GM18870 (cell line): ENCODE results near the gene STARD13.
A peak's percentile ranks its signal among the peaks of the same experiment; 100 is the strongest.

ENCODE experiments used
- ATAC-seq: cut with Tn5 transposase; IDR thresholded peaks from one replicate; pipeline ENCODE4 v1.9.1; 2021; ENCODE audit warnings: moderate library complexity; ENCODE audit not compliant: unreplicated experiment

STARD13 gene

GRCh38 chr13:33285420-33286124 is at the start of gene STARD13:
Gene STARD13, minus strand, starts transcription at chr13:33285755. Its CDS starts 117 bp downstream, at chr13:33285638.
- ATAC-seq: peak; percentile 67

DNA sequence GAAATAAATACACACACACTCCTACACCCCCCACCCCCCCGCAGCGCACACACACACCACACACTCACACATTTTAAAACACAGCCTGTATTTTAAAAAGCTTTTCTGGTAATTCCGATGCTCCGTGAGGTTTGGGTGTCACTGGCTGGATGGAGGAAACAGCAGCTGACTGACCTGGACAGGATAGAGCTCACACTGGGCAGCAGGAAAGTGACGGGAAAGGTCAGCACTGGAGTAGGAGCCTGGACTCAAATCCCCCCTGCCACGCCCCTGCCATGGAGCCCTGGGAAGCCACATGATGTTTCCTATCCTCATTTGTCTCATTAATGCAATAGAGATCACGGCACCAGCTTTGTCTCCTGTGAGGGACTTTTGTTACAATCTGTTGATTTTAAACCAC is 49.3 kb upstream of the STARD13 start:
- no peak for ATAC-seq

- ATAC-seq: no peak
These were observed 46.4 kb upstream of the STARD13 start for GRCh38 chr13:33331962-33332361.

GRCh38 chr13:33330483-33330882 is 44.9 kb upstream of the STARD13 start:
- no peak for ATAC-seq

DNA sequence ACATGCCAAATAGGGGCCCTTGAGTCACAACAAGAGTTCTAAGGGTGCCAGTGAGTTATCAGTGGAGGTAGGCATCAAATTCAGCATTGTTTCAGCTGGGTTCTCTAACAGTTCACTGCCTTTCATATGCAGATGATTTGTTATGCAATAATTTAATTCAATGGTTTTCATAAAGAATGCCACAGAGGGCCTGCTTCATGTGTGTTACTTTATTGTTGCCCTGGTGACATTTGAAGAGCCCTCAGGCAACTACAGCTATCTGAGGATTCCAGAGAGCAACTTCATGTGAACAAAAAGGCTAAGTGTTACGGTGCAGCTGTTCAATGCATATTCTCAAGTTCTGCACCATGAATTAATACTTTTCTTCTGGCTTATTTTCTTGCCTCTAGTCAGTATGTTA is 43.1 kb upstream of the STARD13 start:
- ATAC-seq: no peak

- ATAC-seq: no peak
These were observed 41.2 kb upstream of the STARD13 start for GRCh38 chr13:33326723-33327122.

GRCh38 chr13:33326246-33326645 is 40.7 kb upstream of the STARD13 start:
- ATAC-seq: no peak

- no peak for ATAC-seq
These were observed 38.4 kb upstream of the STARD13 start for GRCh38 chr13:33323801-33324510.

DNA sequence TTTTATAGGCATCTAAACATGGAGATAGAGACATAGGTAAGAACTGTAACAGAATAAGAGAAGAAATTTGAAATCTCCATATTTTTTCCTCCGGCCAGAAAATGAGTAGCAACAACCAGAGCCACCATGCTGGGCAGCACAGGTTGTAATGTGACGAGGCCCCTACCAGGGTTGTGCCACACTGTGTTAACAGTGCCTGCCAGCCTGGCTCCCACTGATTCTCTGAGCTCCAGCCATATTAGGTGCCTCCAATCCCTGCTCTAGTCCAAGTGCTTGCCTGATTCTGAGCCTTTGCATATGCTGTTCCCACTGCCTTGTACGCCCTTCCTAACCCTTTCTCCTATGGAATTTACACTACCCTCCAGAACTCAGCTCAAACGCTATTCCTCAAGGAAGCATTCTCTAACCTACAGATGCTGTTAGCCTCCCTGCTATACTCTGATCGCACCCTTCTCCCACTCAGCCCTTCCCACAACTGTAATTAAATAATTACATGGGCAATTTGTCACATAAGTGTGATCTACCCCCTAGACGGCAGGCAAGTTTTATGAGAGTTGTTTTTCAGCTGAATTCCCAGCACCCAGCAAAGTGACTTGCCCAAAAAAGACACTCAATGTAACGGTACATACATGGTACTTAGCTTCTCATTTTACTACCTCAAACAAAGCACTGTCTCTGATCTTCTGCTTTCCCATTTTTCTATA is 37.6 kb upstream of the STARD13 start:
- no peak for ATAC-seq

DNA sequence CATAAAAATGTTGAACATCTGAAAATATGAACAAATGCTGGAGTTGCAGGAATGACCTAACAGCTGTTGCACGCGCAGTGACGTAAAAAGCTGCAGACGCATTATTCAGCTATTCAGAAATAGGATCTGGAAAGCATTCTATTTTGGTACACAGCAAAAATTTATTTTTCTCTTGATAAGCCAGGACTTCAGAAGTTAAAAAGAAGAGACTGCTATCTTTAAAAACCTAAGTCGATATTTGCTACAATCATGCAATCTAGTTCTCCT is 36.9 kb upstream of the STARD13 start:
- no peak for ATAC-seq

DNA sequence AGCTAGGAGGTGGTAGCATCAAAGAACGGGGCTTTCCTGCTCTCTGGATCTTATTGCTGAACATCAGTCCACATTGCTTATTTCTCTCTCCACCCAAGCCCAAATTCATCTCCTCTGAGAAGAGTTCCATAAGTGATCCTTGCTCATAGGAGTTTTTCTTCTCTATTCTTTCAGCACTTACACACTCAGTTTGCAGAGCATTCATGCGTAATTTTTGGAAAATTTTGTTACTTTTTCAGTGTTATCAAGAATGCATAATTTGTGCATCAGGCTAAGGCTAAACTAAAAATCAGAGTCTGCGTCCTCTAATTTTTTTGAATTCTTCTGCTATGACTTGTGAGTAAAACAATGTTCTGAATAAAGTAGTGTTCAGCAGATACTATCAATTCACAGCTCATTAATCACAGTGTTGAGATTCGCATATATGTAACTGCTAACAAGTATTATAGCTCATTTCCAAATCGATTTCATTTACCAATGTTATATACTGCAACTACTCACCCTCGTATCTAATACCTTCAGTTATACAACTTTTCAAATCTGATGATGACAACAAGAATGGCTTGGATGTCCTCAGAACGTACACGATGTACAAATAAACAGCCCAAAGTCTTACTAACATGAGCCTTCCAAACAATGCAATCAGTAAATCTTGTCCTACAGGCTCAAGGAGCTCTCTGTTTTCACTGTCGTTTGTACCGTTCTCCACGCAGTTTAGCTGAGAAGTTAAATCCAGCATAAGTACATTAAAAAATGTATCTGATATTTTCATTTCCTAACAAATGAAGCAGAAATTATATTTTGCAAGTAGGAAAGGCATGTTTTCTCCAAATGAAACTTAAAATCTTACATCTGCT is 36.4 kb upstream of the STARD13 start:
- no peak for ATAC-seq

DNA sequence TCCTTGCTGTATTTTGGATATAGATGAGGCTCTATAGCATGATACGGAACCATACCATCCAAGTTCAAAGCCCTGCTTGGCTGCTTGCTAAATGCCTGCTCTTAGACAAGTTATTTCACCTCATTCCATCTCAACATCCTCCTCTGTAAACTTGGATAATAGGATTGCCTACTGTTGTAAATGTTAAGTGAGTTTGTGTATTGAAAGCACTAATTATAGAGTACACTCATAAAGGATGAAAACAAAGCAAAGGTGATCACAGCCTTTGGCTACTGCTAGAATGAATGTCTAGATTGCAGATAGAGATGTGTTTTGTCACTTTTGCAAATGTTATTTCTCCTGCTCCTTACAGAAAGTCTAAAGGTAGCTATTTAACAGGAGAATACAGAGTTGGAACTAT is 34.3 kb upstream of the STARD13 start:
- no peak for ATAC-seq

DNA sequence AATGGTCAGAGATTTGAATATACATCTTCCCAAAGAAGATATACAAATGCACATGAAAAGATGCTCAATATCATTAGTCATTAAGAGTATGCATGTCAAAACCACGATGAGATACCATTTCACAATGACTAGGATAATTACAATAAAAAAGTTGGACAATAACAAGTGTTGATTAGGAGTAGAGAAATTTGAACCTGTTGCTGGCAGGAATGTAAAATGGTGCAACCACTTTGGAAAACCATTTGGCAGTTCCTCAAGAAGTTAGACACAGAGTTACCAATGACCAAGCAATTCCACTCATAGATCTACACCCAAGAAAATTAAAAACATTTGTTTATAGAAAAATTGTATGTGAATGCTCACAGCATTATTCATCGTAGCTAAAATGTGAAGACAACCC is 33.2 kb upstream of the STARD13 start:
- ATAC-seq: no peak

DNA sequence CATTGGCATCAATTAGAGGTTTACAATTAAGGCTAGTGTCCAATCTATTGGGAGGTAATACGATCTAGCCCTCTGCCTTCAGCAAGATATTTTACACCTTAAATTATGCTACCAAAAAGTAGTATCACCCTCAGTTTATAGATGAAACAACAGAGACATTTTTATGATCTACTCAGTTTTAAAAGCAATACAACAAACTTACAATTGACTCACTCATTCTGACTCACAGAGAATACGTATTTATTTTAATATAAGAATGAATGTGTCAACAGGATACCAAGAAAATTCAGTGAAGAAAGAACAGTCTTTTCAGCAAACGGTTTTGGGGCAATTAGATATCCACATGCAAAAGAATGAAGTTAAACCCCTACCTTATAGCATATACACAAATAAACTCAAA is 32.5 kb upstream of the STARD13 start:
- no peak for ATAC-seq

DNA sequence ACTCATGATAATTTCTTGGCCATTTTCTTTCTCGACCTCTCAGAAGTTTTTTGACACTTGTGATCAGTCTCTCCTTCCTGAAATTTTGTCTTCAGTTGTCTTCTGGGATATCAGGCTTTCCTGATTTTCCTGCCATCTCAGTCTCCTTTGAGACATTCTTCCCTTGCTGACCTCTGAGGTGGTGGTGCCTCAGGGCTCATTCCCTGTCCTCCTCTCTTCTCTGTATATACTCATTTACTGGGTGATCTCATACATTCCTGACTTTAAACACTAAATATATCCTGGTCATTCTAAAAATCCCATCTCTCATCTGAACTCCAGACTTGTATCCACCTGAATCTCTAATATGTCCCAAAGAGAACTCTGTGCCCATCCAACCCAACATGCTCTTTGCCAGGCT is 31.3 kb upstream of the STARD13 start:
- ATAC-seq: no peak

DNA sequence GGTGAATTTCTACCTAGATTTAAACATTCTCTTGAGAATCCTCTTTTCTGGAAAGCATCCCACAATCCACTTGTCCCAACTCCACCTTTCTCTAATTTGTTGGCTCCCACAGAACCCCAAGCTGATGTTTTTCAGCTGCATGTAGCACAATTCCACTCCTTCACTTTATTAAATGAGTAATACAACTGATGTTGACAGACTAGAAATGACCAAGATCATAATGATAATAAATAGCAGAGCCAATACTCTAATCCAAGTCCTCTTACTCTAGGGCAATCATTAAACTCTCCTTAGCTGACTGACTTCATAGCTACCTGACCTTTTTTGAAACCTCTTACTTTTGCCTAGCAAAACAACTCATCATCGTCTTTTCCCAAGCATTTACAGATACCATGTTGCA is 27.9 kb upstream of the STARD13 start:
- ATAC-seq: no peak

GRCh38 chr13:33312861-33313212 is 27.3 kb upstream of the STARD13 start:
- ATAC-seq: no peak

DNA sequence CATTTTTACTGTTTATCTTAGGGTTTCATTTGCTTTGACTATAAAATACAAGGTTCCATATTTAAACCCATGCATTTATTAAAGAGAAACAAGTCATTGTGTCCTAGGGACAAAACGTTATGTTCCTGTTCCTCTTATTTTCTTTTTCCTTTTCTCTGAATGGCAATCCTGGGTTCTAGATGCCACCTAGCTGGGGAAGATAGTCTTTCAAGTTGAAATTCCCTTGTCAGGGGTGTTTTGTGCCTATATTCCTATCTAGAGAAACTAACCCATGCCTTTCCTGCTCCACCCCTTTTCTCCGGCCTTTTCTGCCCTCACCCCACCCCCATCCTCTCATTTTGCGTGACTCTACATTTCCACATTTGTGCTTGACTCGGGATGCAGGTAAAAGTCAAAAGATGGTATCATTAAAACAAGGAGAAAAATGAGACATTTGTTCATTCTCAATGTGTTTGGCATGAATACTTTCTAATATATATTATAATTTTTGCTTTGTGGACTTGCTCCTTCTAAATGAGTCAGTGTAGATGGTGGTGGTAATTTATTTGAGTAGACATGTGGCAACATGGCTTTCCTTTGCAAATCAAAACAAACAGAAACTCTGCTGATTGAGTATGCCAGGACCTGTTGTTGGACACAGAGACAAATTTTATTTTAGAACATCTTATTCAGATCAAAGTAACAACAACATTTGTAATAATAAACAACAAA is 26.8 kb upstream of the STARD13 start:
- ATAC-seq: no peak

- ATAC-seq: no peak
These were observed 25.5 kb upstream of the STARD13 start for GRCh38 chr13:33311040-33311439.

- ATAC-seq: no peak
These were observed 24.9 kb upstream of the STARD13 start for GRCh38 chr13:33310245-33311038.
